ENCODE measurements around the gene TNC.

Gene TNC

DNA sequence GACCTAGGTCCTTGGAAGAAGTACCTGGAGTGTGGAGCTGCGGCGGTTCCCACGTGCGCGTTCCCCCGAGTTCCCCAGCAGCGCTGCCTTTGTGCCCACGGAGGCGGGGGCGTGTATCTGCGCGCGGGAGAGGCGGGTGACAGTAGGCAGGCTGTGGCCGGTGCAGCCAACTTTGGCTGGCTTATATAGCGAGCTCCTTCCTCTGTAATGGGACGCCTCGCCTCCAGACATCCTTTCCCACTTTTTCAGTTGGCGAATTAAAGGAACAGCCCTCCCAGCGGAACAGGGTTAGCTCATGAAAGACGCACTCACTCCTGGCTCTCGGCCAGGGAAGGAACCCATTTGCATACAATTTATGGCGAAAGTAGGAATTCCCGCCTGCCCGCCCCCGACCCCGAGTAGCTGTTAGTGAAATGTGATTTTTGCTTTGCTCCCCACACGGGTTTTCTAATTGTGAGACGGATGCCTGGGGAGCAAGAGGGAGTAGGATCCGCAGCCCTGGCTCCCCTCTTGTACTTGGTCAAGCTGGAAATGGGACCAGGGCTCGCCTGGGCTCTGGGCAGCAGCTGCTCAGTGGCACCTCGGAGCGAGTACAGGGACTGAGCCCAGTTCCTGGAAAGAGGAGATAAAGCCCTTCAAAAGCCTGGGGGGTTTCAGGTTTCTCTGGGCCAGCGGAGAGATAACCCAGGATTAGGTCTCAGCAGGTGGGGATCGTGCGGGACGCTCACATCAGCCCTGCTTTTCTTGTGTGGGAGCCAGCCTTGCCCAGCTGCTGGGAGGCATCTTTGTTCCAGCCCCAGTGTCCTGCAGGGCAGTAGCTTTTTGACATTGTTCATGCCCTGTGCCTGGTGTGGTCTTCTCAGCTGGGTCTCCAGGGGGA is at the start of gene TNC:
TNC (minus strand) TSS at position 159 of the 880 bp plus-strand sequence. CDS start 27,139 bp downstream, outside the sequence.
- DNase-seq = peak; percentile 74

DNA sequence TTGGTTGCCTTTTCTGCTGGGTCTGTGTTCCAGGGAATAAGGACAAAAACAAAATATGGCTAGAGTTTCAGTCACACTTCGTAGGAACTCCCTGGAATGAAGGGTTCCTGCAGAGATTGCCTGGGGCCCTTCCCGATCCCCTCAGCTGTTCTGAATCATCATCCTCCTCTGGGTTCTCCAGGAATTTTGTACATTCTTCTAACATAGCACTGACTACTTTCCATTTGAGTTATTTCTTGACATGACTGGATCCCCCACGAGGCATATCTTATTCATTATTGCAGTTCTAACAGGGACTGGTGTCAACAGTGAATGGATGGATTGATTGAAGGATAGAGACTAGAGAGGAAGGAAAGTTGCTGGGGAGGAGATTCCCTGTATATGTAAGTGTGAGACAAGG is 49.2 kb upstream of the TNC start:
- DNase-seq = no peak

- DNase-seq = no peak
Observed at GRCh38 chr9:115165233-115165632, 47.3 kb upstream of the TNC start.

- peak; percentile 34 for DNase-seq
Observed at GRCh38 chr9:115164511-115164974, 46.6 kb upstream of the TNC start.

GRCh38 chr9:115162946-115163345 is 45.0 kb upstream of the TNC start:
- DNase-seq = no peak

GRCh38 chr9:115161446-115161845 is 43.5 kb upstream of the TNC start:
- DNase-seq = no peak

GRCh38 chr9:115158661-115159481 is 40.9 kb upstream of the TNC start:
- DNase-seq = no peak

GRCh38 chr9:115157245-115157674 is 39.3 kb upstream of the TNC start:
- peak; percentile 71 for DNase-seq

DNA sequence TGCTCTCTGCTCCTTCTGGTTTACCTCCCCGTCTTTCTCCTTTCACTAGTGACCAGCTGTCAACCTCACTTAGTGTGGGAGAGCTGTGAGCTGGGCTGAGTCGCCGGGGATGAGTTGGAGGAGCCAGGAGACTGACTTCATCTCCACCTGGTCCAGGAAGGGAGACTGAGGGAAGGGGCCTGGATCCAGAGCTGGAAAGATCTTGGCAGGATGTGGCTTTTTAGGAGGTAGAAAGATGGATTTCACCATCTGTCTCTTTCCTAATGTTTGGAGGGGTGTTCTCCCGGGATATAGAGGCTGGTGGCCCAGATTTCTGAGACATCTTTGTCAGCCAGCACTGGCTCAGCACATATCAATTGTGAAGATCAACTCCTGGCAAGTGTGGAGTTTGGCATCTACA is 37.1 kb upstream of the TNC start:
- DNase-seq = no peak

DNA sequence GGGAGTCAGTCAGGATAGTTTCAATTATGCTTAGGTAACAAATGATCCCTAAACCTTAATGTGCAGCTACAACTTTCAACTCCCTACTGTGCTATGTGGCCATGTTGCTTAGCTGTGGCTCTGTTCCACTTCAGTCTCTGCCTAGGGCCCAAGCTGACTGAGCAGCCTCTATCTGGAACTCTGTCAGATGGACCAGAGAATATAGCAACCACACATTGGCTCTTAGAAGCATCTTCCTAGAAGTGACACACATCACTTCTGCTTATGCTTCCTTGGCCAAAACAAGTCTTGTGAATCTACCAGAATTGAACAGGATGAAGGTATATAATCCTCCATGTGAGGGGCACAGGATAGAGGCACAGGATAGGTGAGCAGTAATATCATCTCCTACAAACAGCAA is 36.7 kb upstream of the TNC start:
- no peak for DNase-seq

DNA sequence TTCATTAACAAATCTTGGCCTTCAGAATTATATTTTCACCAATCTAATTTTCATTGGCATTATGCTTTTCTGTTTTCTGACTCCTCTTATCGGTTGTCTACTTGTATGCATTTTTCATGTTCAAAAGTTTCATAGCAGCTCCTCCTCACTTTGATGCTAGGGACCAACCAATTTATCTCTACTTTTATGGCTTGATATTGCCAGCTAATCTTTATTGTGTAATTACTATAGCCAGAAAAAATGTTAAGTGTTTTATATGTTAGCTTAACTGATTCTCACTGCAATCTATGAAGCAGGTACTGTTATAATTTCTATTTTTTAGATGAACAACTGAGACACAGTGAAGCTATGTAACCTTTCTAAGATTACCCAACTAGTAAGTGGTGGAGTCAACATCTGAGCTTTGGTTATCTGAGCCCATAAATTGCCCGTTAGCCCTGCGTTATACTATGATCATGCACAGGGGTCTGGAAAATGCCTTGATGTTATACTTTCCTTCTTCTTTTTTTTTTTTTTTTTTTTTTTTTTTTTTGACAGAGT is 34.4 kb upstream of the TNC start:
- DNase-seq = no peak

- DNase-seq = no peak
Observed at GRCh38 chr9:115148721-115149120, 30.8 kb upstream of the TNC start.

DNA sequence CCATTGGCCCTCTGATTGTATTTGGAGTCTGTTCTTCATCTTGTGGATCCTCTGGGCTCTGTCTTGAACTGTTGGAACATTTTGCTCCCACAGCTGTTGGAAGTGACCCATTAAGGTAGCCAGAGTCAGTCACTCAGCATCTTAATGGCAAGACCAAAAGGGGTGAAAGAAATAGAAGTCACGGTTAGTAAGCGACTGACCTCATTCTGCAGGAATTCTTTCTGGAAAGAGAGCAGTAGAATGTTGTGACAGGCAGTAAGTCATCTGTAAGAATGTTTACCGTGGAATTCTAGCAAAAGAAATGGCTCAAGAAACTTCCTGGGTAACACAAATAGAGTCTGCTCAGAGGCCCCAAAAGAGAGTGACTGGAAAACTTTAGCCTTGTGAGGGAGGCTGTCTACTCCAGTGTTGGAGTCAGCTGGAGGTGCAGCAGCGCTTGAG is 28.6 kb upstream of the TNC start:
- DNase-seq = no peak

DNA sequence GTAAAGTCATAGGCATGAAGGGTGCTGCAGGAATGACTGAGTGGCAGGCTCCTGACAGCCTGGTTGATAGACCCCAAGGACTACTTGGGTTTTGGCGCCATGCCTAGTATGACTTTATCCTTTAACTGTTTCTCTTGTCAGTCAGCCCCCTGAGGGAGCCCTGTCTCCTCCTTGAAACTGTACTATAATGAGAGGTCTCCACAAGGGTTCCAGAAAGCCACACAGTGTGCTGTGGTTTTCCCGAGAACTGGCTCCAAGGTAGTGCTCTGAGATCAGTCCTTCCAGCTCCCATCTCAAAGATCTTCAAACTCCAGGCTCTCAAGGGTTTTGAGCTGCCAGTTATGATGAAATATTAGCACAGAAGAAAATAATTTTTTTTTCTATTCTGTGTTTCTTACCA is 26.7 kb upstream of the TNC start:
- DNase-seq = no peak

DNA sequence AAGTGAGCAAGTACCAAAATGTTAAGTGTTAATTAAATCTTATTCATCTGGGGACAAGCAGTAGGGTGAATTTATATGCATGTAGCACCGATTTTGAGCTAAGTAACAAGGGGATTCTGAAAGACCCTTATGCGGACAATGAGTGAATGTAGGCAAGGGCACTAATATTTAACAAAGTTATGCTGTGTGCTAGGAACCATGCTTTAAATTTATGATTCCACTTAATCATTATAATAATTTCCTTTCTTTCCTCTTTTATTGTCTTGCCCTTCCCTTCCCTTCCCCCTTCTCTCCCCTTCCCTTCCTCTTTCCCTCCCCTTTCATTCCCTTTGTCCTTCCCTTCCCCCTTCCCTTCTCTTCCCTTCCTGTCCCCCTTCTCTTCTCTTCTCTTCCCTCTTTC is 25.7 kb upstream of the TNC start:
- no peak for DNase-seq

DNA sequence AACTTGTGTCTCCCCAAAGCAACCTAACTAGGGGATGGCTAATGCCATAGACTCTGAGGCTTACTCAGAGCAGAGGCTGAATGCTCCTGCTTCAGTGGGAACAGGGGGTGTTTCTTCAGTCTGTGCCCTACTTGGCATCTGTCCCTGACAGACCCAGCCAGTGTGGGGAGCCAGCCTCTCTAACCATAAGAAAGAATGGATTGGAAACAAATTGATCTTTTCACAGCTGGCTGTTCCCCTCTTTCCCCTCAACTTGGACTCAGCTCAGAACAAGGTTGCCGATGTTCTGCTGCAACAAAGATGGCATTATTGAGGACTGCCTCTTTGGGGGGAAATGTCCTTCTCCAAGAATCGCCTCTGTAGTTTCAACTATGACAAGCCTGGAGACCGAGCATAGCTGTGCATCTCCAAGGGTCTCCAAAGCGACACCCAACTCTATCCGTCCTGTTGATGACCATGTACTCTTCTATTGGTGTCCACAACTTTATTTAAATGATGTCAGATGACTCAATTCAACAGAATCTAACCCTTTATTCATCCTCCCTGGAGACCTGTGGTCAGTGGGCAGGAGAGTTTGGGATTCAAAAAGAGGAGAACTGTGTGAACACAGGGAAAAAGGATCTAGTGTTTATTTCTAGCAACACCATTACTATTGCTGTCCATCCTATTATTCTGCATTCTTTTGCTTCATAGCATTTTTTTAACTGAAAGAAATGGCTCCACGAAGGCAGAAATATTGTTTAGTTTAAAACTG is 24.7 kb upstream of the TNC start:
- no peak for DNase-seq

GRCh38 chr9:115142090-115142489 is 24.1 kb upstream of the TNC start:
- DNase-seq = no peak

GRCh38 chr9:115141612-115142011 is 23.7 kb upstream of the TNC start:
- DNase-seq = no peak

- no peak for DNase-seq
Observed at GRCh38 chr9:115138151-115138550, 20.2 kb upstream of the TNC start.

DNA sequence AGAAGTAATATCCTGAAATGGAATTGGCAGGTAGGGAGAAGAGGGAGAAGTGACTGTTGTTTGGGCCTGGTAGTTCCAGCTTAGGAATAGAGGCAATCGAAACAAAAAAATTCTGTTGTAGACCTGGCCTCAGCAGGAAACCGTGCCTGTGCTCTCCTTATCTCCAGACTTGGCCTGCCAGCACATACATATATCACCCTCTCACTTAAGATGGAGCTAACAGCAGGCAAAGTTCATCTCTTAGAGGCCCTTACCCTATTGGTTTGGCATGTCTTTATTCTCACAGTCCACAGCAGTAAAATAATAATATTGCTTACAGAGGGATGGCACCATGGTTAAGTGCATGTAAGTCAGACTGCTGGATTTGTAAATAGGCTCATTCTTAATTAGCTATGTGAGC is 19.6 kb upstream of the TNC start:
- no peak for DNase-seq

DNA sequence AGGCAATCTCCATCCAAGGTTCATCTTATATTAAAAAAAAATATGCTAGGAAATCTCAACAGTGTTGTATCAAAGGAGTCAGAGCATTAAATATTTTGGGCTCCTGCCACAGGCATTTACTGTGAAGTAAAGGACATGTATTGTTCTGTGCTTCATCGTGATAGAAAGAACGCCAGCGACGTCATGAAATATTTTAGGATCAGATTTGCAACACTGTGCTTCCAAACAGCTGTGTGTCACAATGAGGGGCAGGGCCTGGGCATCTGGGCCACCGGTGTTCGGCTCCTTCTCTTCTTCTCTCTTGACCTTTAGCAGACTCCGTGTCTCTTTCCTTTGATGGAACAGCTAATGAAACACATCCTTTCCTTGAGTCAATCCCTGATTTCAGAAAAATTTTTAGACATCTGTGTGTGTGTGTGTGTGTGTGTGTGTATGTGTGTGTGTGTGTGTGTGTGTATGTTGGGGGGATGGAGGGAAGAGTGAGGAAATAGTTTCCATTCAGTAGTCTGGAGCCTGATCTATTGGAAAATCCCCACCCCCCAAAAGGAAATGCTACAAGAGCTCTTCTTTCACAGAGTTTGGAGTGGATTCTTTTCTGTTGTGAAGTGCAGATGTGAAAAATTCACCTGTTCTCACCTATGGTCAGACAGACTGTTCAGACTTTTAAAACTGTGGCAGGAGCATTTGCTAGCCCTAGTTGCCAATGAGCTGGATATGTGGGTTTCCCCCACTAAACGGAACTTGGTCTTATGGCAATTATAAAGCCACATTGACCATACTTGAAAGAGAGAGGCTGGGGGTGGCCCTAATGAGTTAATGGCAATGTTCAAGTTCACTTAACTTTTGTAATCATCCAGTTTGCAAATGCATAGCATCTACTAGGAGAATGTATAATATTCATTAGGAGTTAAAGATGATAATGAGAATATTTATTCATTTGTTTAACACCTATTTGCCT is 18.1 kb upstream of the TNC start:
- DNase-seq = no peak

- DNase-seq = no peak
Observed at GRCh38 chr9:115134941-115135340, 17.0 kb upstream of the TNC start.

Measured in DMS53 (cell line).